GM21723 (cell line): ENCODE measurements around the gene FMO1.
A peak's percentile ranks its signal among the peaks of the same experiment; 100 is the strongest.
"Not testable (repeated sequence)": the region's sequence is repeated elsewhere in the genome, so short reads cannot be mapped to it uniquely, and the experiment has no call there.

Experiments used
- ATAC-seq: cut with Tn5 transposase; IDR thresholded peaks from one replicate; pipeline ENCODE4 v1.9.1; 2021; ENCODE audit warnings: mild to moderate bottlenecking, moderate library complexity; ENCODE audit not compliant: unreplicated experiment

The FMO1 gene

DNA sequence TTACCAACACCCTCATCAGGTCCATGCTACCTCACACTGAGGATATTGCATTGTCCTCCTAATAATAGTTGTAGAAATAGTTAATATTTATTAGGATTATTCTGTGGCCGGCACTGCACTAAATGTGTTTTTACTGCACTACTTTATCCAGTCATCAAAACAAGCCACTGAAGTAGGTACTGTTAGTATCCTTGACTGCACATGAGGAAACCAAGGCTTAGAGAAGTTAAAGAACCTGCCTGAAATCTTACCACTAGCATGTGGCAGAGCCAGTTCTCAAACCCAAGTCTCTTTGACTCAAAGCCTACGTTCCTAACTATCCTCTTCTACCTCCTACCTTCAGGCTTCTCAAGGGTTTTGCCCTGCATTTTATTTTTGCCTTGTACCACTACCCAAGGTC, 30.9 kb downstream of the FMO1 start:
- ATAC-seq, result no peak

DNA sequence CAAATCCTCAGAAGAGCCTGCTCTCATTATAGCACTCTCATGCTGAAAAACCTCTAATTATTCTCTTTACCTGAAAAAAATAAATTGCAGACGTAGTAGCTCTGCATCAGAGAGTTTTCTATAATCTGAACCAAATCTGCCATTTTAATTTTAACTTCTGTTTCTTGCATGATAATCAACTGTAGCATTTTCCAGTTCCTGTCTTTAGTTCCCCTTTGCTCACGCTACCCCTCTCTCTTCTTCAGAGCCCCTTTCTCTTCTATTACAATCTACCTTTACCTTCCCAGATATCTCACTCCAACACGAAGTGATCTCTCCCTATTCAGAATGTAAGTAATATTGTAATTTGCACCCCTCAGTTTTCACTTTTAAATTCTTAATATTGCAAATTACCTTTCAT, 31.4 kb downstream of the FMO1 start:
- no peak for ATAC-seq

DNA sequence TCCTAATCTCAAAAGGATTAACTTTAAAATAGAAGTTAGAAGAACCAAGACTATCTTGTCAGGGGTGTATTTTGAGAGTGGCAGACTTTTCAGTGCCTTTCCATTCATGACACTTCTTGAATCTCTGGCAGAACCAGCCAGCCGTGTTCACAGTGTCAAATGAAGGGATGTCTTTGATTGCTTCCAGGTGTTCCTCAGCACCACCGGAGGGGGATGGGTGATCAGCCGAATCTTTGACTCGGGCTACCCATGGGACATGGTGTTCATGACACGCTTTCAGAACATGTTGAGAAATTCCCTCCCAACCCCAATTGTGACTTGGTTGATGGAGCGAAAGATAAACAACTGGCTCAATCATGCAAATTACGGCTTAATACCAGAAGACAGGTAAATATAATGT, 32.3 kb downstream of the FMO1 start:
- no peak for ATAC-seq

DNA sequence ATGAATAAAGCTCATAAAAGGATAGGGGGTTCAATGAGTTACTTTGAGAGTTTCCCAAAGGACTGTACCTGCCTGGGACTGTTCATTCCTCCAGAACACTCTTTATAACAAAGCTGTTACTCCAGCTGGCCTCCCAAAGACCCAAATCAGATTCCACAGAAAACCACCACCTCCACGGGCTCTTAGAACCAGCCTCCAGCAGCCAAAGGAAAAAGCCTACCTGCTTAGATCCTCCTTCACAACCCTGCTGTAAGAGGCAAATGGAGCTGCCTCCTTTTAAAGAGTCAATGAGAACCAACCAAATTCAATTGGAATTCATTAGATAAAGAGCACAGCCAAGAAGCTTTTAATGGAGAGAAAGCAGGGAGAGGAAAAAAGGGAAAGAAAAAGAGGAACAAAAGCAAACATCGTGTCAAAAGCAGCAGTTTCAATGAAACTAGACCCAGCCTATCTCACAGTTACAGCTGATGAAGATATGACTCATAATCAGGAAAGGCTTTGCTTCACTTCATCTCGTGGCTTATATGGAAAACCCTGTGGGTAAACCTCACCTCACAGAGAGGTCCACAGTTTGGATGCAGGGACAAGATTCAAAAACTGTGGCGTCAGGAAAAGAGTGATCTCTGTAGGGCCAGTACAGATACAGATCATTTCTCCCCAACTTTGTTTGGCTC, 37.9 kb downstream of the FMO1 start:
- peak; percentile 85 for ATAC-seq

DNA sequence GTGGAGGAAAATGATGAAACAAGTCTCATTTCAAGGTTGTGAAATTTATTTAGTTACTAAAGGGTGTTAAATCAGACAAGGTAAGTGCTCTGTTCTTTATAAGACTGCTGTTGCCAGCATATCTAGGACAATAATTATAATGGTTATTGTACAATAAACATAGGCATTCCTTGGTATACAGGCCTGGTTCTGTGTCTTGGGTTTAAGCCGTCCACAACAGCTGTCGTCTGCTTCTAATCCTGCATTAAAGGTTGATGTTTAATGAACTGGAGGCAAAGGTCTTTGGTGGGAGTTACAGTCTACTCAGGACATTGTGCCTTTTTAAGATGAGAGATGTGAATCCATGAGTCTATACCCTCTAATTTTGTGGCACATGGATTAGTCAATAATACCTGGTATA, 42.3 kb downstream of the FMO1 start:
- ATAC-seq, result no peak

DNA sequence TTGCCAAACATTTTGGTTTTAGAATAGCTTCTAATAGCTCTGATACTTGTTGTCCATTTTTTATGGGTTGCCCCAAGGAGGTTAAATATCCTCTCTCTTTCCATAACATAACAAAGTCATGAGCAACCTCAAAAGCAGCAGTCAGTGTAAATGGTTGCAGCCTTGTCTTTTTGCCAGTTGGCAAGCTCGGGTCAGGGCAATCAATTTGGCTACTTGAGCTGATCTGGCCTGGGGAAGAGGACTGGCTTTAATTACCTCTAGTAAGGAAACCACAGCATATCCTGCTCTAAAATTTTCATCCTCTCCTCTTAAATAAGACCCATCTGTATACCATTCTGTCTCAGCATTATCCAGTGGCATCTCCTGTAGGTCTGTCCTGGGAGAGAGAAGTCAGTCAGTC, 44.5 kb downstream of the FMO1 start:
- no peak for ATAC-seq

DNA sequence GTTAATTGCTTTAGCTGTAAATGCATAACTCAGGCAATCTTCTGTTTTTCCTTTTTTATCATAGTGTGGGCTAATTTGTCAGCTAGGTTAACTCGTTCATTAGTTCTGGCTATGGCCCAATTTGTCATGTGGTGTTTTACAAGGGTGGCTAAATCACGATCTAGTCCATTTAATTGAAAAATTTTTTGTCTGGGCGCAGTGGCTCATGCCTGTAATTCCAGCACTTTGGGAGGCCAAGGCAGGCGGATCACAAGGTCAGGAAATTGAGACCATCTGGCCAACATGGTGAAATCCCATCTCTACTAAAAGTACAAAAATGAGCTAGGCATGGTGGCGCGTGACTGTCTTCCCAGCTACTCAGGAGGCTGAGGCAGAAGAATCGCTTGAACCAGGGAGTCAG, 47.1 kb downstream of the FMO1 start:
- ATAC-seq, result not testable (repeated sequence)

DNA sequence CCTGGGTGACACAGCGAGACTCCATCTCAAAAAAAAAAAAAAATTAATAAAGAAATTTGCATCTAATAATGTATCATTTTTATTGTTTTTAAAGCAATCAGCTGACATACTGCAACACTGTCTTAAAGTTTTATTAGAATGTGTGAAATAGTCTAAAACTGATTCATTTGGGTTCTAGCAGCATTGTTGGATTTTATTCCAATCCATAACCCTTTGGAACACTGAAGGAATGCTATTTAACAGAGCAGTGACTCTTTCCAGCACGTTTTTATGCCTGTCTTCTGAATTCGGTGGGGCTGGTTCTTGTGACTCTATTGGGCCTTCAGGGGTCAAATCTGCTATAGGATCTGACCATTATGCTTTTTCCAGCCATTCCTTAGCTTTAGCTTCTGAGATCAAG, 47.5 kb downstream of the FMO1 start:
- ATAC-seq, result no peak

DNA sequence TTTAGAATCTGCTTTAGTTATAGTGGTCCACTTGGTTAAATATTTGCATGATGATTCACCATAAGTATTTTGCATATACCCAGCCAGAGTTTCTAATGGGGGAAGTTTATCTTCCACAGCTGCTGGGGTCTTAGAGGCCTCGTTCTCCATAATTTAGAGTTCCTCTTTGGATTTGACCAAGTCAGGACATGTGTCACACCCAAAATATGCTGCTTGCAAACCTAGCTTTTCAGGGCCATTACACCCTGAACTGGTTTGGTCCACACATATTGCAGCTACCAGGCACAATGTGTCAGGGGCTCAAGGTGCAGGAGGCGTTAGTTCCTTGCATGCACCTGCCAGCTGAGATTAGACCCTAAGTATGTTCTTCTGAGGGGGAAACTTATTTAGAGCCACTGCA, 48.6 kb downstream of the FMO1 start:
- no peak for ATAC-seq

DNA sequence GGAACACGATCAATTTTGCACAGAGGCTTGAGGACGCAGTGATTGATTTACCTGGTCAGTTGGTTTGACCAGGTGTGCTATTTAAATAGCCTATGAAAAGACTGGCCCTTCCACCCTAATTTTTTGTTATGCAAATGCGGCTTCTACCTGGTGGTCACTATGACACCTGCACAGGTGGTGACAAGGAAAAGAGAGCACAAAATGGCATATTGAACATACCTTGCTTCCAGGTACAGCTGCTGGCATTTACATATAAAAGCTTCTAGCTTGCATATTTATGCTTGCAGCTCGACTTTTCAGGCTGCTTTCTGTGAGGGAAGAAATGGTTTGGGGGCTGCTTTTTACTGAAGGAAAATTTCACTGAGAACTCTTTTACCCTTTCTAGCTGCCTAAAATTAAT, 50.4 kb downstream of the FMO1 start:
- no peak for ATAC-seq

DNA sequence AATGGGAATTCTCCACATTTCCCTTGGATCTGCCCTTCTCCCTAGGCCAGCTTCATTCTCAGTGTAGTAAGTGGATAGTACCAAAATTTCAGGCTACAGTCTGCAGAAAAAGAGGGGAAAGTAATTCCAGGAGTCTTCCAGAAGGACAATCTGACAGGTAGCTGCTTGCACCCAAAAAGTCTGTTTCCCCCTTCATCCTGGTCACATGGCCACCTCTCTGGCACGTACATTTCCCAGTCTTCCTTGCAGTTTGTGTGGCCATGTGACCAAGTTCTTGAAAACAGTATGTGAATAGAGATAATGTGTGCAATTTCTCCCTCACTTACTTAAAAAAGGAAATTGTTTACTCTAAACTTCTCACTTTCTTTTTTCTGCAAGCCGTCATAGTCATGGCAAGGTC, 51.0 kb downstream of the FMO1 start:
- ATAC-seq, result no peak

DNA sequence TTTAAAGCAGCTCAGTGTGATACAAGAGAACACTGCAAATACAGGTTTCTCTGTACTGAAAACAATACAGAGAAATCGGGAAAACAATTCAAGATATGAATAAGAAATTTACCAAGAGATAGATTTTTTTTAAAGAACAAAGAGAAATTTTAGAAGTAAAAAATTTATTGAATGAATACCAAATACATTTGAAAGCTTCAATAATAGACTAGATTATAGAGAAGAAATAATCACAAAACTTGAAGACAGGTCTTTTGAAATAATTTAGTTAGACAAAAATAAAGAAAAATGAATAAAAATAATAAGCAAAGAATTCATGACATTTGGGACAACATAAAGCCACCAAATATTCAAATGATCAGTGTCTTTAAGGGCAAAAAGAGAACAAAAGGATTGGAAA, 52.1 kb downstream of the FMO1 start:
- ATAC-seq, result no peak

DNA sequence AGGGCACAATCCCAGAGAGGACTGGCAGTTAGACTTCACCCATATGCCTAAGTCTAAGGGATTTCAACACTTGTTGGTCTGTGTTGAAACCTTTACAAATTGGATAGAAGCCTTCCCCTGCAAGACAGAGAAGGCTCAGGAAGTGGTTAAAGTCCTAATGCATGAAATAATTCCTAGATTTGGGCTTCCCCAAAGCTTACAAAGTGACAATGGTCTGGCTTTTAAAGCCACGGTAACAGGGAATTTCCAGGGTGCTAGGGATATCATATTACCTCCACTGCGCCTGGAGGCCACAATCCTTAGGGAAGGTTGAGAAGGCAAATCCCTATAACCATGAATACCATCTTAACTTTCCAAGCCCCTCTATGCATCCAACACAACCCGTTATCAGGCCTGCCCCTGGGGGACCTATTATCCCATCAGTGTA, 62.4 kb downstream of the FMO1 start:
- no peak for ATAC-seq

DNA sequence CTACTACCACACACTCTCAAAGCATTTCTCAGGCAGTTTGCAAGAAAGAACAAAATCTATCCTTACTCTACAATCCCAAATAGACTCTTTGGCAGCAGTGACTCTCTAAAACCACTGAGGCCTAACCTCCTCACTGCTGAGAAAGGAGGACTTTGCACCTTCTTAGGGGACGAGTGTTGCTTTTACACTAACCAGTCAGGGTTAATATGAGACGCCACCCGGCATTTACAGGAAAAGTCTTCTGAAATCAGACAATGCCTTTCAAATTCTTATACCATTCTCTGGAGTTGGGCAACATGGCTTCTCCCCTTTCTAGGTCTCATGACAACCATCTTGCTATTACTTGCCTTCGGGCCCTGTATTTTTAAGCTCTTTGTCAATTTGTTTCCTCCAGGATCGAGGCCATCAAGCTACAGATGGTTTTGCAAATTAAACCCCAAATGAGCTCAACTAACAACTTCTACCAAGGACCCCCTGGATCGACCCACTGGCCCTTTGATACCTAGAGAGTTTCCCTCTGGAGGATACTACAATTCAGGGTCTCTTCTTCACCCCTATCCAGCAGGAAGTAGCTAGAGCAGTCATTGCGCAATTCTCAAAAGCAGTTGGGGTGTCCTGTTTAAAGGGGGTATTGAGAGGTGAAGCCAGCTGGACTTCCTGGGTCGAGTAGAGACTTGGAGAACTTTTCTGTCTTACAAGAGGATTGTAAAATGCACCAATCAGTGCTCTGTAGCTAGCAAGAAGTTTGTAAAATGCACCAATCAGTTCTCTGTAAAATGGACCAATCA, 63.7 kb downstream of the FMO1 start:
- ATAC-seq, result no peak

DNA sequence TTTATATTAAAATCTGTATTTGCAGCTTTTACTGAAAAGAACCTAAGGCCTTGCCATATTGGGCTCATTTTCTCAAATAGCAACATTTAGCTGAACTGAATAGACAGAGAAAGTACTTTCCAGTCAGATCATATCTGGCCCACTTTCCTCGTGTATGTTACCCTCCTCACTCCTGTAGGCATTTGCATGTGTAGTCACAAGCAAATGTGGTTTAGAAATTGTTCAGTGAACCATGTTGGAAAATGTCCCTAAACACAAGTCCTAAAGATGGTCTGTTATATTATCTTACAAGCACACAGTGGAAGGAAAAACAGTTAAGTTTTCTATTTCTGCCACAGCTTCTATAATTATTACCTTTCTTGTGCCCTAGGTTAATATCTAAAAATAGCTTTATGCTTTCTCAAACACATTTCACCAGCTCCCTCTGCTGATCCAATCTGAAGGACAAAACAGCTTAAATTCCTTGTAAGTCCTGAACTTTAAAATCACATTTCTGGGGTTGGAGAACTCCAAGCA, 65.1 kb downstream of the FMO1 start:
- peak; percentile 49 for ATAC-seq

DNA sequence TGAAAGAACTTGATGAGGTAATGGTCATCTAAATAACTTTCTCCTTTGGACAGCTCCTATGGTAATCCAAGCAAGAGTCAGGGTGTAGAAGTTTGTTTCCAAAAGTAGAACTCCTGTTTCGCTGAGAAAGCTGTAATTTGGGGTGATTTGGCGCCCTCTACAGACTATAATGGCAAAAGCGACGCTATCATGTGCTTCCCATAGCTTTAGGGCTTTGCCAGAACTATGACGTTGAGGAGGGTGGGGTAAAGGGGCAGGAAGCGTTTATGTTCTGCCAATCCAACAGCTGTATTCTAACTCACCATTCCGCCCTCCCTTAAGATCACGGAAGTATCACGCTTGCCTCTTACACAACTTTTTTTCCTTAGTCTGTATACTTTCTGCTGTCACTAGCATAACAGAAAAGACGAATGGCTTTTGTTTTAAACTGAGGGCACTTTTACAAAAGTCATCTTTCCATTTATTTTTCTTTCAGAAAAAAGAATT, 65.6 kb downstream of the FMO1 start, which contains the start of gene FMO4:
Gene FMO4 (plus strand): TSS at position 349 of the 486 bp plus-strand sequence. CDS start 5,643 bp downstream, outside the sequence.
- ATAC-seq, result peak; percentile 100

DNA sequence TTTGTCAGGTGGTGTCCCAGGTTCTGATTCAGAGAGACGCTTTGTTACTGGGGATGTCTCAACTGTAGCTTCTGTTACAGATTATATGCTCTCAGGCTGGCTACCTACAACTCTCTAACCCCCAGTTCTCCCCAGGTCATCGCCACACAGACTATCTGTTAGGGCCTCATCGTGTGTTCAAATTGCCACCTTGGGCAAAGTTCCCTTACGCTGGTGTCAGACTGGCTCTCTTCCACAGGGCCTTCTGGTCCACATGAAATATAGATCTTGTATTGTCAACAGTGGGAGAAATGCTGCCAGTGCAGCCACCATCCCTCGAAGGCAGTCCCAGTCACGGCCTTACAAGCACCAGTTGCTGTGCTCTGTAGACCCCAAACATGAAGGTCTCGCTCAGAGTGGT, 81.0 kb downstream of the FMO1 start:
- ATAC-seq, result no peak

DNA sequence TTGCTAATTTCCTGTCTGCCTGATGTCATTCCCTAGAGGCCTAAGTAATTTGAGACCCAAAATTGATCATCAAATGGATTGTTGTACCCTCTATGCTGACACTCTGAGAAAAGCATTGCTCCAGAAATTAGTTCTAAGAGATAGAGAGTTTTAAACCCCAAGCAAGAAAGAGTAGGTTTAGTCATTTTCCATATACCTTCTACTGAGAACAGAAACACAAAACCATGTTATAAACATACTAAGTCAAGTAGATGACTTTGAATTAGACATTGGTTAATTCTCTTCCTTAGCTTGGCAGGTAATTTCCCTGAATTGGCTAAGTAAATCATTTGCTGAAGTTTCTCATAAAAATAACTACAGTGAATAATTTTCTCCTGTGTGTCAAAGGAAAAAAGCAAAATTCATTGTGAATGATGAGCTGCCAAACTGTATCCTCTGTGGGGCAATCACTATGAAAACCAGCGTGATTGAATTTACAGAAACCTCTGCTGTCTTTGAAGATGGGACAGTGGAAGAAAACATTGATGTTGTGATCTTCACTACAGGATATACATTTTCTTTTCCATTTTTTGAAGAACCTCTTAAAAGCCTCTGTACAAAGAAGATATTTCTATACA, 85.8 kb downstream of the FMO1 start:
- ATAC-seq, result no peak
